ENCODE results near the gene ACBD6. TPM values are rescaled to one million over a fixed set of nuclear protein-coding genes. Genes with fewer than 3 reads are reported as not detected.
"Not testable (repeated sequence)": the region's sequence is repeated elsewhere in the genome, so short reads cannot be mapped to it uniquely, and the experiment has no call there.

Gene ACBD6
- total RNA-seq, 1 donor from 2014 or later, result 49.1 TPM

DNA sequence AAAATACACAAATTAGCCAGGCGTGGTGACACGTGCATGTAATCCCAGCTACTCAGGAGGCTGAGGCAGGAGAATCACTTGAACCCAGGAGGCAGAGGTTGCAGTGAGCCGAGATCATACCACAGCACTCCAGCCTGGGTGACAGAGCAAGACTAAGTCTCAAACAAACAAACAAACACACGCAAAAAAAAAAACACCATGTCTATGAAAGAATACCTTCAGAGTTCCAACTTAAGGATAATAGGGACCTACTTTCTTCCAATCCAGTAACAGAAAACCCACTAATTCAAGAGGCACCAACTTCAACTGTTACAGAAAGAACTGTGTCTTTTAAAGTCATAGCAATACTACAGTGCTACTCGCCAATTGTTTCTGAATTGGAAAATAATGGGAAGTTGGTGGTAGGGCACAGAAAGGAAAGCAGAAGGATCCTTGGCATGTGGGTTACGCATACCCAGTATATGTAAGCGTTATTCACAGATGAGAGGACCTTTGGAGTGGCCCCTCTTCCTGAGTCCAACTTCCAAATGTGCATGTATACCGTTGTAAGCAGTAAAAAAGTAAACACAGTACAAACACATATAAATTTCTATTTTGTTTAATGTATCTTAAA lies 87.0 kb downstream of the ACBD6 start:
- H3K4me1 Mint-ChIP-seq (ENCODE audit: unreplicated experiment), result no peaks in the 10 kb centered on the region
- DNase-seq (ENCODE audit: extremely low spot score, unreplicated experiment), result no peak
- peaks cover 22% of the 10 kb centered on the region for H3K36me3 Mint-ChIP-seq
- H3K4me3 Mint-ChIP-seq, result no peak overlapping the region
- no peaks in the 10 kb centered on the region for H3K27me3 Mint-ChIP-seq
- H3K27ac Mint-ChIP-seq, result no peak overlapping the region
- no peaks in the 10 kb centered on the region for H3K9me3 Mint-ChIP-seq
- TF ChIP-seq, protein P1, sequence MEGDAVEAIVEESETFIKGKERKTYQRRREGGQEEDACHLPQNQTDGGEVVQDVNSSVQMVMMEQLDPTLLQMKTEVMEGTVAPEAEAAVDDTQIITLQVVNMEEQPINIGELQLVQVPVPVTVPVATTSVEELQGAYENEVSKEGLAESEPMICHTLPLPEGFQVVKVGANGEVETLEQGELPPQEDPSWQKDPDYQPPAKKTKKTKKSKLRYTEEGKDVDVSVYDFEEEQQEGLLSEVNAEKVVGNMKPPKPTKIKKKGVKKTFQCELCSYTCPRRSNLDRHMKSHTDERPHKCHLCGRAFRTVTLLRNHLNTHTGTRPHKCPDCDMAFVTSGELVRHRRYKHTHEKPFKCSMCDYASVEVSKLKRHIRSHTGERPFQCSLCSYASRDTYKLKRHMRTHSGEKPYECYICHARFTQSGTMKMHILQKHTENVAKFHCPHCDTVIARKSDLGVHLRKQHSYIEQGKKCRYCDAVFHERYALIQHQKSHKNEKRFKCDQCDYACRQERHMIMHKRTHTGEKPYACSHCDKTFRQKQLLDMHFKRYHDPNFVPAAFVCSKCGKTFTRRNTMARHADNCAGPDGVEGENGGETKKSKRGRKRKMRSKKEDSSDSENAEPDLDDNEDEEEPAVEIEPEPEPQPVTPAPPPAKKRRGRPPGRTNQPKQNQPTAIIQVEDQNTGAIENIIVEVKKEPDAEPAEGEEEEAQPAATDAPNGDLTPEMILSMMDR (conservative IDR thresholded peaks at IDR 0.05), result no peak

DNA sequence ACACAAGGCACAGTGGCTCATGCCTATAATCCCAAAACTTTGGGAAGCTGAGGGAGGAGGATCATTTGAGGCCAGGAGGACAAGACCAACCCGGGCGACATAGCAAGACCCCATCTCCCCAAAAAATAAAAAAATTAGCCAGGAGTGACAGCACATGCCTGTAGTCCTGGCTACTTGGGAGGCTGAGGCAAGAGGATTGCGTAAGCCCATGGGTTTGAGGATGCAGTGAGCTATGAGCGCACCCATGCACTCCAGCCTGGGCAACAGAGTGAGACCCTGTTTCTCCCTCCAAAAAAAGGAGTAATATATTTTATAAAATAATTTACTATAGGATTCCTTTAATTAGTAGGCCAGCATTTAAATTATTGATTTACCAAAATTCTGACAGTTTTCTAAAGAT lies 89.8 kb downstream of the ACBD6 start:
- H3K4me3 Mint-ChIP-seq, result no peak overlapping the region
- TF ChIP-seq, protein P1 (conservative IDR thresholded peaks at IDR 0.05), result no peak
- H3K27ac Mint-ChIP-seq, result no peak overlapping the region
- no peak for DNase-seq (ENCODE audit: extremely low spot score, unreplicated experiment)
- H3K36me3 Mint-ChIP-seq, result peaks cover 28% of the 10 kb centered on the region
- H3K9me3 Mint-ChIP-seq, result no peaks in the 10 kb centered on the region
- no peaks in the 10 kb centered on the region for H3K27me3 Mint-ChIP-seq
- no peaks in the 10 kb centered on the region for H3K4me1 Mint-ChIP-seq (ENCODE audit: unreplicated experiment)

DNA sequence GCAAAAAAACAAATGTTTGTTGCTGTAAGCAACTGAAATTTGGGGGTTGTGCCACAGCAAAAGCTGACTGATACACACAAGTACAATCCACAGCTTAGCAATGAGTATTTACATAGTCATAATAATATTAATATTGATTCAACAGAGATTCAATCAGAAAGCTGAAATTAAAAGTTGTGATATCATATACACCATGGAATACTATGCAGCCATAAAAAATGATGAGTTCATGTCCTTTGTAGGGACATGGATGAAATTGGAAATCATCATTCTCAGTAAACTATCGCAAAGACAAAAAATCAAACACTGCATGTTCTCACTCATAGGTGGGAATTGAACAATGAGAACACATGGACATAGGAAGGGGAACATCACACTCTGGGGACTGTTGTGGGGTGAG lies 94.2 kb downstream of the ACBD6 start:
- H3K27ac Mint-ChIP-seq; H3K4me1 Mint-ChIP-seq (ENCODE audit: unreplicated experiment); H3K27me3 Mint-ChIP-seq; H3K9me3 Mint-ChIP-seq; DNase-seq (ENCODE audit: extremely low spot score, unreplicated experiment); H3K4me3 Mint-ChIP-seq: not testable (repeated sequence)
- H3K36me3 Mint-ChIP-seq, result peaks cover 23% of the 10 kb centered on the region

DNA sequence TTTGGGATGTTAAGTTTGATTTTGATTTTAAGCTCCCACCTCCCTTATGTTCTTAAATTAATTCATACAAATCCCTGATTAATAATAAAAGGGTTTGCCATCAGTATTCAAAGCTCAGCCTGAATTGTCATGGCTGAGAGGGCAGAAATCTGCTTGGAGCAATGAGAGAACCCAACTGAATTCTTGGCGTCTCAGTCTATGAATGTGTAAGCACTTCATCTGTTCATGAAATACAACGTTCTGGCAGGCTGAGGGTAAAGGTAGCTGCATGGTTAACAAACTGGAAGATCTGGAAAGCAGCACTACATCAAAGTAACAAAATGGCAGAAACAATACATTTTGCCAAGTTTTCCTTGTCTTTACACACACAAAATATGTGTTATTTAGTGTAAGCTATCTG lies 95.3 kb downstream of the ACBD6 start:
- no peak overlapping the region for H3K27ac Mint-ChIP-seq
- H3K4me3 Mint-ChIP-seq, result no peak overlapping the region
- H3K9me3 Mint-ChIP-seq, result no peaks in the 10 kb centered on the region
- H3K27me3 Mint-ChIP-seq, result no peaks in the 10 kb centered on the region
- TF ChIP-seq, protein P1 (conservative IDR thresholded peaks at IDR 0.05), result no peak
- peaks cover 19% of the 10 kb centered on the region for H3K36me3 Mint-ChIP-seq
- H3K4me1 Mint-ChIP-seq (ENCODE audit: unreplicated experiment), result peaks cover 4% of the 10 kb centered on the region
- DNase-seq (ENCODE audit: extremely low spot score, unreplicated experiment), result no peak

DNA sequence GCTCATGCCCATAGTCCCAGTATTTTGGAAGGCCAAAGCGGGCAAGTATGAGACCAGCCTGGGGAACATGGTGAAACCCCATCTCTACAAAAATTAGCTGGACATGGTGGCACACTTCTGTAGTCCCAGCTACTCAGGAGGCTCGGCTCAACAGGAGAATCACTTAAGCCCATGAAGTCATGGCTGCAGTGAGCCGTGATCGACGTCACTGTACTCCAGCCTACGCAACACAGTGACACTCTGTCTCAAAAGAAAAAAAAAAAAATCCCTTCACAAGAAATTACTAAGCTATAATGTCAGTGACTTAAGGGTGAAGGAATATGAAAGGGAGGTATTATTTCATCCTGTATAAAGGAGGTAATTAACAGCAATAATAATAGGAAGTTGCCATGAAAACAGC lies 99.8 kb downstream of the ACBD6 start:
- no peak for DNase-seq (ENCODE audit: extremely low spot score, unreplicated experiment)
- Mint-ChIP-seq H3K4me1 (ENCODE audit: unreplicated experiment) (peaks cover 4% of the 10 kb centered on the region), H3K27ac (no peak overlapping the region), H3K9me3 (no peaks in the 10 kb centered on the region), H3K4me3 (no peak overlapping the region), H3K36me3 (peaks cover 5% of the 10 kb centered on the region), H3K27me3 (no peaks in the 10 kb centered on the region)
- TF ChIP-seq, protein P1 (conservative IDR thresholded peaks at IDR 0.05), result no peak

DNA sequence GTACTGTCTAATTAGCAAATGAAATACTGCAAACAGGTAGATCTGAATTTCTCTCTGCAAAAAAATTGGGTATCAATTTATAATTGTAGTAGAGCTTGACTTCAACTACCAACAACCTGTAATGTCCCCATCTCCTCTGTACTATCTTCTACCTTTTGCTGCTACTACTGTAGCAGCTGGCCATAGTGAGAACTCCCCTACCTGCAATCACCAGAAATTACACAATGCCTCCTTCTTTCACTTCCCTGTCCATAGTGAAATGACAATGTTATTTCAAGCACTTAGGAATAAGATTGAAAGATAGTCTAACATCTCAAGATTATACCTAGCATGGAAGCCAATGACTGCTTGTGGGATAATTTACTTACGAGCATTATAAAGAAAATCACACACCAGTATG lies 100.4 kb downstream of the ACBD6 start:
- Mint-ChIP-seq H3K4me3 (no peak overlapping the region), H3K27ac (no peak overlapping the region), H3K9me3 (no peaks in the 10 kb centered on the region), H3K36me3 (peaks cover 10% of the 10 kb centered on the region), H3K4me1 (ENCODE audit: unreplicated experiment) (peaks cover 4% of the 10 kb centered on the region), H3K27me3 (no peaks in the 10 kb centered on the region)
- TF ChIP-seq, protein P1 (conservative IDR thresholded peaks at IDR 0.05), result no peak
- no peak for DNase-seq (ENCODE audit: extremely low spot score, unreplicated experiment)

All from type B pancreatic cell (in vitro differentiated cells).